LoVo (cell line): ENCODE measurements around the gene NTF3.

Experiments used
- DNase-seq: peaks from one replicate; pipeline ENCODE4 v3.0.0-alpha.2; 2016; ENCODE audit warnings: low spot score

Gene NTF3

GRCh38 chr12:5430641-5431603, 986 bp upstream of the NTF3 start:
- DNase-seq, result no peak

- no peak for DNase-seq
Observed at GRCh38 chr12:5433081-5433844, 1.4 kb downstream of the NTF3 start.

GRCh38 chr12:5433845-5434646, 2.1 kb downstream of the NTF3 start:
- no peak for DNase-seq

DNA sequence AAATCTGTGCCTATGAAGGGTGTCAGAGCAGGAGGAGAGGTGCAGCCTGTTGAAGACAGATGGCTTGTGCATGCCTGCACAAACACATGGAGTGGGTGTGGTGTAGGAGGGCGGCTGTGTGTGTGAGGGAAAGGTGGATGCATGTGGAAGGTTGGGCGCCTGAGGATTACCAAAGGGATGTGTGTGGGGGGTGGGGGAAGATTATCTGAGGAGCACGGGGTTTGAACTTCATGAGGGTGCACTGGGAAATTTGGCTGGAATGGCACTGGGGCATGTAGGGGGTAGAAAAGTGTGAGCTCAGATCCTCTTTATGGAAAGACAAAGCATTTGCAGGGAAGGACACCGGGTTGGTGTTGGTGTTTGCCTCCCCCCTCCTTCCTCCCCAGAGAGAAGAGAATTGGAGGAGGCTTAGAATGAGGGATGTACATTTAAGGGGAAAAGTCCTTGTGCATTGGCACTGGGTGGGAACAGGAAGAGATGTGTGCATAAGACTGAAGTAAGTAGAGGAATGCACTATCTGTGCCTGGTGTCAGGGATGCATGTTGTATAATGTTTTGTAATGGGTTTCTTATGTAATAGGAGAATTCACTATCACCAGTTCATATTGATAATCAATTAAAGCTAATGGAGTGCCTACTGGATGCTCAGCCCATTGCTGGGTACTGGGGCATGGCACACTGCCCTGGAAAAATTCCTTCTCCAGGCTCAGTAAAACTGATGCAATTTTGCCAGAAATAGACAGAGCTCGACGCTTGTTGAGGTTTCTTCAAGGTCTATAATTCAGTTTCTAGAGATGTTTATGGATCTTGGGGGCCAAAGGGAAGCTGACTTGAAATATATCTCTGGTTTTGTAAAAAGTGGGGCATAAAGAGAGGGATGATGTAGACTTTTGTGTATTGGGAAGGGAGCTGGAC, 3.0 kb downstream of the NTF3 start:
- DNase-seq, result no peak

GRCh38 chr12:5437182-5437583, 5.3 kb downstream of the NTF3 start:
- DNase-seq, result no peak

- no peak for DNase-seq
Observed at GRCh38 chr12:5437589-5437988, 5.7 kb downstream of the NTF3 start.

DNA sequence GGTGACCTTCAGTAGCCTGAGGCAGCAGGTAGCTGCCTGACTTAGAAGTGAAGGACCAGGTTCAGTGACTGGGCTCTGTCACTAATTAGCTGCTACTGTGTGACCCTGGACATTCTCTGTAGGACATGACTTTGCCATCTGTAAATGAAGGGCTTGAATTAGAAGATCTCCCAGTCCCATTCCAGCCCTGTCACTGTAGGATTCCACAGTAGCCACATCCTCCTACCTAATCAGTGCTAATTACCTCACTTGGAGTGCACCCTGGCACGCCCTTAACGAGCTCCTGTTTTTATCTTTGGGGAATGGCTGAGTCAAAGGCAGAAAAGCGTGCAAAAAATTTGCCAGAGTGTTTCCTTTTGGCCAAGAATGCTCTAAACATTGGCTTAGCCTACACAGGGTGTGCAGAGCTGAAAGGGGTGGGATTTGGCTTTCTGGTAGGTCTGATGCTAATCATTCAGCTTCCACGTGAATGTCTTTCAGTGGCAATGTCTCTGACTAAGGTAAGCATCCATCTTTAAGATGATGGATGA, 6.8 kb downstream of the NTF3 start:
- peak; percentile 14 for DNase-seq

GRCh38 chr12:5439371-5439771, 7.5 kb downstream of the NTF3 start:
- no peak for DNase-seq

DNA sequence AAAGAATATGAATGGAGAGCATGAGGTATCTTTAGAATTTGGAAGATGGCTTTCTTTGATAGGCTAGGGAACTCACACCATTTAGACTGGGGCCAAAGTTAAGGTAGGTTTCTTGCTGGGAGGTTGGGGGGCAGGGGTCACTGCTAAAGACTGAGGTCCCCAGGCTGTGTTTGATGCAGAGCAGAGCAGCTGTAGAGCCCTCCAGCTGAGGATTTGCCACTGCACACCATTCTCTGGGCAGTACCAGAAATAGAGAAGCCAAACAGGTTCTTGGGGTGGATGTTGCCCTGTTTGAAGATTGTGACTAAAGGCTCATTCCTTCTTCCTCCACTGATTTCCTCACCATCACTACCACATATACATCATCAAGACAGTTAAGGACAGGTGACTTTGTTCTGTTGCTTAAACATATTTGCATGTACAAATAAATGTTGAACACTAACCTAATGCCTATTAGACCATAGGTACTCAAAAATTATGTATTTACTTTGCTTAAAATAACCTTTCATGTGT, 7.9 kb downstream of the NTF3 start:
- DNase-seq, result no peak

- DNase-seq, result no peak
Observed at GRCh38 chr12:5440978-5441377, 9.1 kb downstream of the NTF3 start.

DNA sequence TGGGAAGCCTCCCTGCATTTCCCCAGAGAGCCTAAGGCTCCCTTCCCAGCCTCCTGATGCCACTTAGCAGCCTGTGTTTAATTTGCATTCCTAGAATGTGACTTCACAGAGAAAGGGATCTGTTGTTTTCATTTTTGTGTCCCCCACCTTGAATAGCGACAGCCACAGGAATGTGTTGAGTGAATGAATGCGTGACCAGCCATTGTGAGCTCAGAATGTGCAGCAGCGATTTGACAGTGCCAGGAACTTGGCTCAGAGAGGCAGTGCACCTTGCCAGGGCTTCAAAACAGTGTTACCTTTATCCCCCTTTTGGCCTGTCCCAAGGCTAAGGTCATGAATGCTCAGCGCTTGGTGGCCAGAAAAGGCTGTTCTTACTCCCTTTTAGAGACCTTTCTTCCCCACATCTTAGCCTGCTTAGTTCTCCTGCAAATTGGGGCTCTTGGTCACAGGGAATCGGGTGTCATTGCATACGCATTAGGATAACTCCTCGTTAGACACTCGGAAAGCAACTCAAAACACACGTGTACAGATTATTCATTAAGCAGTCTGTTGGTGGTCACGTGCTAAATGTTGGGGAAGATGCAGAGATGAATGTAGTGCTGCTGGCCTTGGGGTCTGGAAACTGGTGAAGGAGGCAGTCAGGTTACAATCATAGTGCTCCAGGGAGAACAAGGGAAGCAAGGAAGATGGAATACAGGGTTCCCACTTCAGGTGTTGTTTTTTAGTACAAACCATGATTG, 9.8 kb downstream of the NTF3 start:
- DNase-seq, result peak; percentile 55

DNA sequence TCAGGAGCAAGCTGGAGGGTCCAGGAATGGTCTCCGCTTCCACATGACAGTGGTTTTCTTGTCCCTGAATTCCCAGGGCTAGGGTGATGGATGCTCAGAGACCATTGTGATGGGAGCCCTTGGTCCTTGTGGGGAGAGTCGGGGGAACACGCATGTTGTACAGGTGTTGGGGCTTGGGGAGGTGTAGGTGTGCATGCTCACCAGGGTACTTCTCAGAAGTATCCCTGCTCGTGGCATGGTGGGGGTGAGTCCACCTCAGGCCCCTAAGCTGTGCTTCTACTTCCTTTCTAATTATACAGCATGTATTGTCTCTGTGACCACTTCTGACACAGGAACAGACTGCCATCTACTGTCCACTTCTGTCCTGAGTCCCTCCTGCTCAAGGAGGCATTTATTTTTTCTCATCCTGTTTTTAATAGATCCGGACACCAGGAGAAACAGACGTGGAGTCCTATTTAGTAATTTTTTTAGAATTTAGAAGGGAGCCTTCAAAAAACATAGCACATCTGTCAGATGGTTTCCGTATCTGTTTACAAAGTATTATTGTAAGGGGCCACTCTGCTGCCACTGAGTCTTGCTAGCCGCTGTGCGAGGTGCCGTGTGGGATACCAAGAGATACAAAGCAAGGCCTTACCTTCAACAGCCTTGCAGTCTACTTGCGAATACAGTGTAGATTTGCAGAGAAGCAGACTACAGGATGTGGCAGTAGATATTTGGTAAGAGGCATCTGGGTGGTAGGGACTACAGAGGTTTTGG, 10.5 kb downstream of the NTF3 start:
- peak; percentile 53 for DNase-seq

- DNase-seq, result no peak
Observed at GRCh38 chr12:5444520-5444919, 12.6 kb downstream of the NTF3 start.

GRCh38 chr12:5447320-5447719, 15.4 kb downstream of the NTF3 start:
- no peak for DNase-seq

GRCh38 chr12:5451251-5451650, 19.3 kb downstream of the NTF3 start:
- DNase-seq, result no peak

- DNase-seq, result no peak
Observed at GRCh38 chr12:5452569-5452968, 20.7 kb downstream of the NTF3 start.

- no peak for DNase-seq
Observed at GRCh38 chr12:5453466-5453865, 21.6 kb downstream of the NTF3 start.

- DNase-seq, result no peak
Observed at GRCh38 chr12:5455045-5455444, 23.1 kb downstream of the NTF3 start.

DNA sequence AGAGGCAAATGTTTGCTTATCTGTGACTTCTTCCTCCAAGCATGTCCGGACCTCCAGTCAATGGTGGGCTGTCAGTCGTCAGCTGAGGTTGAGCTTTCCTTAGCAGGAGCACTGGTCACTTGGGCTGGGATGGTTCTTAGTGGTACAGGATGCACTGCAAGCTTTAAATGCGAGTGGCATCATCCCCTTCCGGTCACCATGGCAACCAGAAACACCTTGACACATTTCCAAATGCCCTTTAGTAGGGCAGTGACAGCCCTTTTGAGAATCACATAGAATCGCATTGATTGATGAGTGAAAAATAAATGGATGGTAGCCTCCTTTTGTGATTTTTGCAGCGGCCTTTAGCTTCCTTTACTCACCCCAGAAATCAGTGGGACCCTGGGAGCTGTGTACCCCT, 24.1 kb downstream of the NTF3 start:
- no peak for DNase-seq
